Transverse colon (tissue), 3 donors: ENCODE results near the gene ALAD.

Experiments
- CTCF ChIP-seq, 5 experiments: fragments of 200-600 bp in 3 of 5; fragments of 450-650 bp in 2 of 5; sonication (generic) in 3 of 5; IDR thresholded peaks; 1 replicate in 2 of 5; 2 replicates in 3 of 5; pipeline ENCODE4 v1.5.1; 2016 to 2017; ENCODE audit warnings: antibody characterized with exemption in 5 of 5, inconsistent platforms in 3 of 5, mild to moderate bottlenecking in 2 of 5, moderate library complexity in 1 of 5
- EP300 ChIP-seq: sonication (generic); formaldehyde crosslinking; IDR thresholded peaks from one replicate; pipeline ENCODE4 v1.6.1; 2017; ENCODE audit warnings: antibody characterized with exemption, low read depth
- POLR2A ChIP-seq: fragments of 450-650 bp; IDR thresholded peaks from one replicate; pipeline ENCODE4 v1.6.1; 2016; ENCODE audit warnings: antibody characterized with exemption, mild to moderate bottlenecking, moderate library complexity

- TF ChIP-seq POLR2A: no peak
- no peak for TF ChIP-seq CTCF (IDR thresholded peaks at IDR 0.05)
- TF ChIP-seq EP300: no peak
Measured at GRCh38 chr9:113349066-113349444, 52.0 kb downstream of the ALAD start.
